Vagina (tissue), 2 donors: ENCODE measurements around the gene IL1RAPL2. TPM values are rescaled to one million over a fixed set of nuclear protein-coding genes. Genes with fewer than 3 reads are reported as not detected.
"Not testable (repeated sequence)": the region's sequence is repeated elsewhere in the genome, so short reads cannot be mapped to it uniquely, and the experiment has no call there.

ENCODE experiments used
- DNase-seq, 2 donors: peaks; one replicate each; pipeline ENCODE4 v3.0.0-alpha.2; 2017; ENCODE audit errors: extremely low spot score in 2 of 2
- H3K27ac ChIP-seq: fragments of 200-600 bp; sonication (generic); one replicate; pipeline ENCODE4 v1.5.1; 2019
- H3K27me3 ChIP-seq: fragments of 200-600 bp; sonication (generic); one replicate; pipeline ENCODE4 v1.5.1; 2019
- H3K36me3 ChIP-seq, 2 donors: fragments of 200-600 bp; sonication (generic); one replicate each; pipeline ENCODE4 v1.5.1; 2017 to 2019
- H3K4me1 ChIP-seq: fragments of 200-600 bp; sonication (generic); one replicate; pipeline ENCODE4 v1.5.1; 2019
- H3K4me3 ChIP-seq, 2 donors: fragments of 200-600 bp; sonication (generic); 1 replicate in 1 of 2; 2 replicates in 1 of 2; pipeline ENCODE4 v1.5.1; 2016 to 2019
- H3K9me3 ChIP-seq: fragments of 200-600 bp; sonication (generic); one replicate; pipeline ENCODE4 v1.5.1; 2019
- POLR2A ChIP-seq, 2 donors: fragments of 450-650 bp; IDR thresholded peaks; one replicate each; pipeline ENCODE4 v1.6.1; 2017; ENCODE audit warnings: antibody characterized with exemption in 2 of 2, mild to moderate bottlenecking in 2 of 2, moderate library complexity in 2 of 2
- POLR2AphosphoS5 ChIP-seq, 2 donors: sonication (generic); formaldehyde crosslinking; IDR thresholded peaks; one replicate each; pipeline ENCODE4 v1.9.0; 2017; ENCODE audit warnings: antibody characterized with exemption in 2 of 2, mild to moderate bottlenecking in 2 of 2, low read depth in 1 of 2; ENCODE audit not compliant: insufficient read depth in 1 of 2
- intact Hi-C: fragments of 100-400 bp; cut with DNase I; formaldehyde crosslinking; loops from one replicate; pipeline ENCODE4 v1.15.1; 2023
- total RNA-seq: library from RNA; depleted of rRNA; stranded (reverse); fragments of >200 nt; gene quantifications from one replicate; pipeline ENCODE4 v1.2.3, GENCODE V29; 2016
- TF ChIP-seq, protein P1 (sequence below), 3 experiments: fragments of 450-650 bp in 2 of 3; fragments of 200-600 bp in 1 of 3; sonication (generic) in 1 of 3; IDR thresholded peaks; one replicate each; pipeline ENCODE4 v1.5.1; 2017 to 2019; ENCODE audit warnings: antibody characterized with exemption in 3 of 3, mild to moderate bottlenecking in 2 of 3, moderate library complexity in 2 of 3

Gene IL1RAPL2
- total RNA-seq, 1 donor from 2014 or later: 0.25 TPM

DNA sequence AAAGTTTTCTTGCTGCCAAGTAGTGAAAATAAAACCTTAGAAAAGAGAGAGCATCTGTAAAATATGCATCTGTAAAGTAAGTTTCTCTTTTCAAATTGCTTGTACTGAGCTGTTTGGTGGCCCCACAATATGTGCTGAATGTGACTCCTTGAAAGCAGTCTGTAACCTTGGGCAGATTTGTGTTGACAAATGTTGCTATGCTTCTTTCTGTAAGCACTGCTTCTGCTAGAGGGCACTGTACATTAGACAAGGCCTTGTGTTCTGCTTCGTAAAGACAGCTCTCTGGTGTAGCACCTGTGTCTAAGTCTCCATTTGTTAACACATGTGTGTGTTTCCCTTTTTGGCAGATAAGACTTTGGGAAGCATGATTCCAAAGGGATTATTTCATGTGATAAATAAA, 1199.7 kb downstream of the IL1RAPL2 start:
- TF ChIP-seq, protein P1, sequence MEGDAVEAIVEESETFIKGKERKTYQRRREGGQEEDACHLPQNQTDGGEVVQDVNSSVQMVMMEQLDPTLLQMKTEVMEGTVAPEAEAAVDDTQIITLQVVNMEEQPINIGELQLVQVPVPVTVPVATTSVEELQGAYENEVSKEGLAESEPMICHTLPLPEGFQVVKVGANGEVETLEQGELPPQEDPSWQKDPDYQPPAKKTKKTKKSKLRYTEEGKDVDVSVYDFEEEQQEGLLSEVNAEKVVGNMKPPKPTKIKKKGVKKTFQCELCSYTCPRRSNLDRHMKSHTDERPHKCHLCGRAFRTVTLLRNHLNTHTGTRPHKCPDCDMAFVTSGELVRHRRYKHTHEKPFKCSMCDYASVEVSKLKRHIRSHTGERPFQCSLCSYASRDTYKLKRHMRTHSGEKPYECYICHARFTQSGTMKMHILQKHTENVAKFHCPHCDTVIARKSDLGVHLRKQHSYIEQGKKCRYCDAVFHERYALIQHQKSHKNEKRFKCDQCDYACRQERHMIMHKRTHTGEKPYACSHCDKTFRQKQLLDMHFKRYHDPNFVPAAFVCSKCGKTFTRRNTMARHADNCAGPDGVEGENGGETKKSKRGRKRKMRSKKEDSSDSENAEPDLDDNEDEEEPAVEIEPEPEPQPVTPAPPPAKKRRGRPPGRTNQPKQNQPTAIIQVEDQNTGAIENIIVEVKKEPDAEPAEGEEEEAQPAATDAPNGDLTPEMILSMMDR (IDR thresholded peaks at IDR 0.05): no peak
- TF ChIP-seq POLR2AphosphoS5 (IDR thresholded peaks at IDR 0.05; ENCODE audit: insufficient read depth in 1 of 2, low read depth in 1 of 2) (no peak), POLR2A (IDR thresholded peaks at IDR 0.05) (no peak)
- Histone ChIP-seq H3K27me3 (no peaks in the 10 kb centered on the region), H3K27ac (no peak overlapping the region), H3K4me3 (no peak overlapping the region), H3K4me1 (no peaks in the 10 kb centered on the region), H3K36me3 (no peaks in the 10 kb centered on the region), H3K9me3 (no peaks in the 10 kb centered on the region)
- no peak for DNase-seq
- intact Hi-C loops: no loop called here

DNA sequence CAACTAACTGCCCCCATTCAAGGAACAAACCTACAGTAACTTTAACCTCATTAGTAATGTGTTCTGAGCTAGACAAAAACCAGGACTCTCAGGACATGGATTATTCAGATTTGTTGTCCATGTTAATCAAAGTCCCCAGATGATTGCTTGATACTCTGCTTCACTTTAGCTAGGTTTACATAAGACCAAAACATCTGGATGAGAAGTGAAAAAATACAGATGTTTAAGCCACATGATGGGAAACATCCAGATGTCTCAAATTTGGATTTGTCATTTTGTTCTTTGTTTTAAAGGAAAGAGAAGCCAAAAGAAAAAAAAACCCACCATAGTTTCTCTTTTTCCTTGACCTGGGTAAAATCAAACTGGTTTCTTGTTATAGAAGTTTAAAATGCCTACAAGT, 1207.8 kb downstream of the IL1RAPL2 start:
- no peaks in the 10 kb centered on the region for H3K27me3 ChIP-seq
- TF ChIP-seq POLR2AphosphoS5 (IDR thresholded peaks at IDR 0.05; ENCODE audit: insufficient read depth in 1 of 2, low read depth in 1 of 2) (no peak), POLR2A (IDR thresholded peaks at IDR 0.05) (no peak)
- TF ChIP-seq, protein P1 (IDR thresholded peaks at IDR 0.05): no peak

DNA sequence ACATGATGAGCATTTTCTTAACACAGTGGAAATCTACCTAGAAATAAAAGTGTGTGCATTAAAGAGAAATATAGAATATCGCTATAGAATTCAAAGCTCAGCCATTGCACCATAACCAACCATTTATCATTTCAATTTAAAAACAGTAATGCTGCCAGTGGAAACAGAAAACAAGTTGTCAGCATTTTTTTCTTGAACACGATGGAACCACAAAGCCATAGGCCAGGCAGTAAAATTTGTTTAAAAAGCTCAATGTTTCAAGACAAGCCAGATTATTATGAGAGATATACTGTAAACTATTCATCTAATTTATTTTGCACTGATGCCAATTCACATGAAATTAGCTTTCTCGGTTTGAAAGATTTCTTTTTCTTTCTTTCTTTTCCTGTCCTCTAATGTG, 1209.7 kb downstream of the IL1RAPL2 start:
- intact Hi-C loops: no loop called here
- no peaks in the 10 kb centered on the region for H3K36me3 ChIP-seq
- H3K9me3 ChIP-seq: no peaks in the 10 kb centered on the region
- H3K4me1 ChIP-seq: no peaks in the 10 kb centered on the region
- no peak for TF ChIP-seq POLR2A (IDR thresholded peaks at IDR 0.05)
- TF ChIP-seq POLR2AphosphoS5 (IDR thresholded peaks at IDR 0.05; ENCODE audit: insufficient read depth in 1 of 2, low read depth in 1 of 2): no peak
- TF ChIP-seq, protein P1 (IDR thresholded peaks at IDR 0.05): no peak
- no peak overlapping the region for H3K27ac ChIP-seq
- H3K27me3 ChIP-seq: no peaks in the 10 kb centered on the region
- no peak for DNase-seq
- H3K4me3 ChIP-seq: no peak overlapping the region

More for the DNA sequence above, 1207.8 kb downstream of the IL1RAPL2 start:
- H3K36me3 ChIP-seq: no peaks in the 10 kb centered on the region
- intact Hi-C loops: no loop called here
- no peak overlapping the region for H3K4me3 ChIP-seq
- H3K9me3 ChIP-seq: no peaks in the 10 kb centered on the region
- no peaks in the 10 kb centered on the region for H3K4me1 ChIP-seq
- DNase-seq: no peak
- H3K27ac ChIP-seq: no peak overlapping the region

DNA sequence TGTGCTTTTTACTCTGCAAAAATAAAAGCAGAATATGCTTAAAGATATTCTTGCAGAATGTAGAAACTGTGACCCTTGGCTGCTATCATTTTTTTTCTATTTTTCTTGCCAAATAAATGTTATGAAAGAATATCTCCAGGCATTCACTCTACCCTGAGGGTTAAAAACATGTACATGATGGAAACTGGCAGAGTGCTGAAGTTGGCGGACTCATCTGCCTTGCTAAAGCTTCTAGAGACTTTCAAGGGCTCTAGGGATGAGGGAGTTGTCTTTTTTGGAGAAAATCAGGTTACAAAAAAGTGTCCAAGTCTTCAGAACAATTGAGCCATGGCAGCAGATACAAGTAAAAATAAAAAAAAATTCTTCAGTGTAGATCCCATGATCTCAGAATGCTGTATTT, 1215.8 kb downstream of the IL1RAPL2 start:
- no peak for DNase-seq
- no peak overlapping the region for H3K27ac ChIP-seq
- no peaks in the 10 kb centered on the region for H3K9me3 ChIP-seq
- H3K36me3 ChIP-seq: no peaks in the 10 kb centered on the region
- intact Hi-C loops: loop anchor here (2.0 kb wide), 1 partner anchor 15 kb away; no protein-coding TSS in a partner anchor
- TF ChIP-seq POLR2AphosphoS5 (IDR thresholded peaks at IDR 0.05; ENCODE audit: insufficient read depth in 1 of 2, low read depth in 1 of 2): no peak
- TF ChIP-seq POLR2A (IDR thresholded peaks at IDR 0.05): no peak
- no peak overlapping the region for H3K4me3 ChIP-seq
- H3K4me1 ChIP-seq: no peaks in the 10 kb centered on the region
- H3K27me3 ChIP-seq: no peaks in the 10 kb centered on the region

GRCh38 chrX:105796877-105797276, 1230.9 kb downstream of the IL1RAPL2 start:
- H3K4me1 ChIP-seq, H3K9me3 ChIP-seq, H3K27me3 ChIP-seq, DNase-seq, H3K4me3 ChIP-seq, H3K27ac ChIP-seq, H3K36me3 ChIP-seq: not testable (repeated sequence)
- intact Hi-C loops: loop anchor here (2.0 kb wide), 1 partner anchor 14 kb away; no protein-coding TSS in a partner anchor

GRCh38 chrX:105803891-105804290, 1237.9 kb downstream of the IL1RAPL2 start:
- H3K27me3 ChIP-seq: no peaks in the 10 kb centered on the region
- H3K4me3 ChIP-seq: no peak overlapping the region
- no peaks in the 10 kb centered on the region for H3K4me1 ChIP-seq
- H3K36me3 ChIP-seq: no peaks in the 10 kb centered on the region
- TF ChIP-seq POLR2AphosphoS5 (IDR thresholded peaks at IDR 0.05; ENCODE audit: insufficient read depth in 1 of 2, low read depth in 1 of 2): no peak
- no peak for TF ChIP-seq POLR2A (IDR thresholded peaks at IDR 0.05)
- TF ChIP-seq, protein P1 (IDR thresholded peaks at IDR 0.05): no peak
- DNase-seq: no peak
- no peaks in the 10 kb centered on the region for H3K9me3 ChIP-seq
- H3K27ac ChIP-seq: no peak overlapping the region
- intact Hi-C loops: no loop called here

DNA sequence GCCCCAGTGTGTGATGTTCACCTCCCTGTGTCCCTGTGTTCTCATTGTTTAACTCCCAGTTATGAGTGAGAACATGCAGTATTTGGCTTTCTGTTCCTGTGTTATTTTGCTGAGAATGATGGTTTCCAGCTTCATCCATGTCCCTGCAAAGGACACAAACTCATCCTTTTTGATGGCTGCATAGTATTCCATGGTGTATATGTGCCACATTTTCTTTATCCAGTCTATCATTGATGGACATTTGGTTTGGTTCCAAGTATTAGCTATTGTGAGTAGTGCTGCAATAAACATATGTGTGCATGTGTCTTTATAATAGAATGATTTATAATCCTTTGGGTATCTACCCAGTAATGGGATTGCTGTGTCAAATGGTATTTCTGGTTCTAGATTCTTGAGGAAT, 1239.7 kb downstream of the IL1RAPL2 start:
- H3K27me3 ChIP-seq, H3K27ac ChIP-seq, DNase-seq, H3K4me3 ChIP-seq, H3K4me1 ChIP-seq, H3K36me3 ChIP-seq, H3K9me3 ChIP-seq, intact Hi-C loops: not testable (repeated sequence)
